ENCODE data around the gene ERBB2. TPM values are rescaled to one million over a fixed set of nuclear protein-coding genes. Genes with fewer than 3 reads are reported as not detected.
A peak's percentile ranks its signal among the peaks of the same experiment; 100 is the strongest.

Gene ERBB2
- total and polyA plus RNA-seq, 2 experiments from 2014 or later = 46.2 to 196 TPM

GRCh38 chr17:39716879-39717536, 17.1 kb downstream of the ERBB2 start:
- DNase-seq (ENCODE audit: low spot score) (no peak), ATAC-seq (peak; percentile 21; the same call in 1 of the 3 replicates)
- Histone ChIP-seq H3K36me3 (ENCODE audit: insufficient read depth) (peaks cover 31% of the 10 kb centered on the region), H3K4me3 (no peak overlapping the region), H2AFZ (no peak overlapping the region), H3K4me1 (ENCODE audit: insufficient read depth) (no peaks in the 10 kb centered on the region), H3F3A (replicated peaks; ENCODE audit: low read depth) (peaks cover 12% of the 10 kb centered on the region), H3K27ac (ENCODE audit: low read depth) (0 out of 2 replicates have a peak overlapping the region, but pooled peaks have one; percentile 63), H3K27me3 (ENCODE audit: insufficient read depth) (no peaks in the 10 kb centered on the region), H3K9me2 (ENCODE audit: insufficient read depth) (no peaks in the 10 kb centered on the region), H4K20me1 (replicated peaks; ENCODE audit: insufficient read depth) (peaks cover 12% of the 10 kb centered on the region), H3K79me2 (replicated peaks; ENCODE audit: insufficient read depth) (no peaks in the 10 kb centered on the region), H3K4me2 (no peak overlapping the region)
- Mint-ChIP-seq H3K9me3 (no peaks in the 10 kb centered on the region), H3K27me3 (ENCODE audit: insufficient read depth, low read depth, poor library complexity) (peaks cover 17% of the 10 kb centered on the region), H3K4me3 (no peak overlapping the region; the same call in 2 of the 3 replicates), H3K36me3 (ENCODE audit: low read depth) (peaks cover 88% of the 10 kb centered on the region), H3K27ac (no peak overlapping the region), H3K4me1 (no peaks in the 10 kb centered on the region)
- TF ChIP-seq EZH2 (IDR thresholded peaks at IDR 0.05; ENCODE audit: low read depth, unreplicated experiment) (no peak), ZNF114 (CRISPR knock-in tag; IDR thresholded peaks at IDR 0.05) (no peak), EZH2phosphoT487 (IDR thresholded peaks at IDR 0.05; ENCODE audit: unreplicated experiment) (no peak), JUNB (IDR thresholded peaks at IDR 0.05; ENCODE audit: unreplicated experiment) (no peak), CTCF (conservative IDR thresholded peaks at IDR 0.05; ENCODE audit: low read depth in 2 of 2) (no peak), CREB1 (CRISPR knock-in tag; IDR thresholded peaks at IDR 0.05; ENCODE audit: low read depth) (no peak), ZNF331 (CRISPR knock-in tag; IDR thresholded peaks at IDR 0.05; ENCODE audit: low read depth) (no peak)
- TF ChIP-seq, protein P1, sequence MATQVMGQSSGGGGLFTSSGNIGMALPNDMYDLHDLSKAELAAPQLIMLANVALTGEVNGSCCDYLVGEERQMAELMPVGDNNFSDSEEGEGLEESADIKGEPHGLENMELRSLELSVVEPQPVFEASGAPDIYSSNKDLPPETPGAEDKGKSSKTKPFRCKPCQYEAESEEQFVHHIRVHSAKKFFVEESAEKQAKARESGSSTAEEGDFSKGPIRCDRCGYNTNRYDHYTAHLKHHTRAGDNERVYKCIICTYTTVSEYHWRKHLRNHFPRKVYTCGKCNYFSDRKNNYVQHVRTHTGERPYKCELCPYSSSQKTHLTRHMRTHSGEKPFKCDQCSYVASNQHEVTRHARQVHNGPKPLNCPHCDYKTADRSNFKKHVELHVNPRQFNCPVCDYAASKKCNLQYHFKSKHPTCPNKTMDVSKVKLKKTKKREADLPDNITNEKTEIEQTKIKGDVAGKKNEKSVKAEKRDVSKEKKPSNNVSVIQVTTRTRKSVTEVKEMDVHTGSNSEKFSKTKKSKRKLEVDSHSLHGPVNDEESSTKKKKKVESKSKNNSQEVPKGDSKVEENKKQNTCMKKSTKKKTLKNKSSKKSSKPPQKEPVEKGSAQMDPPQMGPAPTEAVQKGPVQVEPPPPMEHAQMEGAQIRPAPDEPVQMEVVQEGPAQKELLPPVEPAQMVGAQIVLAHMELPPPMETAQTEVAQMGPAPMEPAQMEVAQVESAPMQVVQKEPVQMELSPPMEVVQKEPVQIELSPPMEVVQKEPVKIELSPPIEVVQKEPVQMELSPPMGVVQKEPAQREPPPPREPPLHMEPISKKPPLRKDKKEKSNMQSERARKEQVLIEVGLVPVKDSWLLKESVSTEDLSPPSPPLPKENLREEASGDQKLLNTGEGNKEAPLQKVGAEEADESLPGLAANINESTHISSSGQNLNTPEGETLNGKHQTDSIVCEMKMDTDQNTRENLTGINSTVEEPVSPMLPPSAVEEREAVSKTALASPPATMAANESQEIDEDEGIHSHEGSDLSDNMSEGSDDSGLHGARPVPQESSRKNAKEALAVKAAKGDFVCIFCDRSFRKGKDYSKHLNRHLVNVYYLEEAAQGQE (IDR thresholded peaks at IDR 0.05; ENCODE audit: unreplicated experiment) = no peak
- TF ChIP-seq, protein P2, sequence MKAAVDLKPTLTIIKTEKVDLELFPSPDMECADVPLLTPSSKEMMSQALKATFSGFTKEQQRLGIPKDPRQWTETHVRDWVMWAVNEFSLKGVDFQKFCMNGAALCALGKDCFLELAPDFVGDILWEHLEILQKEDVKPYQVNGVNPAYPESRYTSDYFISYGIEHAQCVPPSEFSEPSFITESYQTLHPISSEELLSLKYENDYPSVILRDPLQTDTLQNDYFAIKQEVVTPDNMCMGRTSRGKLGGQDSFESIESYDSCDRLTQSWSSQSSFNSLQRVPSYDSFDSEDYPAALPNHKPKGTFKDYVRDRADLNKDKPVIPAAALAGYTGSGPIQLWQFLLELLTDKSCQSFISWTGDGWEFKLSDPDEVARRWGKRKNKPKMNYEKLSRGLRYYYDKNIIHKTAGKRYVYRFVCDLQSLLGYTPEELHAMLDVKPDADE (IDR thresholded peaks at IDR 0.05) = no peak

Data from GM23338 (cell line).